ENCODE results near the gene GALNT7. TPM values are rescaled to one million over a fixed set of nuclear protein-coding genes. Genes with fewer than 3 reads are reported as not detected.

GALNT7 gene
- total and polyA plus RNA-seq, 2 of the 13 experiments (the other 11 are each of a cell fraction or from before 2014, with no cell fraction given): 0.08 to 0.13 TPM

DNA sequence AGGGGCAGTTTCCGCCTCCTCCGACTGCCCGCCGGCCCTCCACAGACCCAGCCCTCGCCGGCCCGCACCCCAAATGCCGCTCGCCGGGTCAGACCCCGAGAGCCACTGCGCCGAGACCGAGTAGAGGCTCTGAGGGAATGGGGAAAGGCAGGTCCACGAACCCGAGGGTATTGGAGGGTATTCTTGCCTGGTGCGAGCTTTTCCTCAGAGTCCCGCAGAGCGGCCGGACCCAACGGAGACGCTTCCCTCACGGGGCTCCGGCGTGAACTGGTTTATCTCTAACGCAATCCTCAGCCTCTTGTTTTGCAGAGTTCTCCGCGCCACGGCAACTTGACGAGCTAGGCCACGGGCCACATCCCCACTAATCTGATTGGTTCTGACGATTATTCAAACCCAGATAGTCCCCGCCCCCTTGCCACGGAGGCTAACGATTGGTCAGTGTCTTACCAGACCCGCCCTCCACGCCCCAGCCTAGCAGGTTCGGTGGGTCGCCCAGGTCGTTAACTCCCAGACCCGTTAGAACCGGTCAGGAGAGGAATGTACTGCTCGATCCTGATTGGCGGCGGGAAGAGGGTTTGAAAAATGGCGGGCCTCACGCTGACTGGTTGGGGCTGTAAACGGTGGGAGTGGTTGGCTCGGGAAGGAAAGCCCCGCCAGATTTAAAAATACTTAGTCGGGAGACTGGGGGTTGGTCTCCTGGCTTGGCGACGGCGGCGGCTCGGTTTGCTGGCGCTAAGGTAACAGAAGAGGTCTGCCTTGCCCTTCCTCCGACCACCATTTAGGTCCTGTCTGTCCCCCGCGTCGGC, 165.7 kb downstream of the GALNT7 start, which contains the start of gene HMGB2 (continued):
- 0 out of 2 replicates have a peak, but pooled peaks have one; percentile 74 for TF ChIP-seq ZNF737 (CRISPR knock-in tag; IDR thresholded peaks at IDR 0.05; ENCODE audit: borderline replicate concordance)
- TF ChIP-seq, protein P1, sequence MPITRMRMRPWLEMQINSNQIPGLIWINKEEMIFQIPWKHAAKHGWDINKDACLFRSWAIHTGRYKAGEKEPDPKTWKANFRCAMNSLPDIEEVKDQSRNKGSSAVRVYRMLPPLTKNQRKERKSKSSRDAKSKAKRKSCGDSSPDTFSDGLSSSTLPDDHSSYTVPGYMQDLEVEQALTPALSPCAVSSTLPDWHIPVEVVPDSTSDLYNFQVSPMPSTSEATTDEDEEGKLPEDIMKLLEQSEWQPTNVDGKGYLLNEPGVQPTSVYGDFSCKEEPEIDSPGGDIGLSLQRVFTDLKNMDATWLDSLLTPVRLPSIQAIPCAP (CRISPR knock-in tag; IDR thresholded peaks at IDR 0.05; ENCODE audit: low read depth): no peak
- TF ChIP-seq SIX1 (CRISPR knock-in tag; IDR thresholded peaks at IDR 0.05; ENCODE audit: borderline replicate concordance): no peak
- peak; percentile 99 for TF ChIP-seq SMYD3 (CRISPR knock-in tag; IDR thresholded peaks at IDR 0.05)
- peak; percentile 78; the same call in 1 of the 2 replicates for TF ChIP-seq ZNF746 (CRISPR knock-in tag; IDR thresholded peaks at IDR 0.05)
- no peak for TF ChIP-seq SRF (IDR thresholded peaks at IDR 0.05; ENCODE audit: low read depth, low read length)
- peak; percentile 66; the same call in 1 of the 2 replicates for TF ChIP-seq GATA4 (IDR thresholded peaks at IDR 0.05; ENCODE audit: borderline replicate concordance, low read depth)
- TF ChIP-seq, protein P2, sequence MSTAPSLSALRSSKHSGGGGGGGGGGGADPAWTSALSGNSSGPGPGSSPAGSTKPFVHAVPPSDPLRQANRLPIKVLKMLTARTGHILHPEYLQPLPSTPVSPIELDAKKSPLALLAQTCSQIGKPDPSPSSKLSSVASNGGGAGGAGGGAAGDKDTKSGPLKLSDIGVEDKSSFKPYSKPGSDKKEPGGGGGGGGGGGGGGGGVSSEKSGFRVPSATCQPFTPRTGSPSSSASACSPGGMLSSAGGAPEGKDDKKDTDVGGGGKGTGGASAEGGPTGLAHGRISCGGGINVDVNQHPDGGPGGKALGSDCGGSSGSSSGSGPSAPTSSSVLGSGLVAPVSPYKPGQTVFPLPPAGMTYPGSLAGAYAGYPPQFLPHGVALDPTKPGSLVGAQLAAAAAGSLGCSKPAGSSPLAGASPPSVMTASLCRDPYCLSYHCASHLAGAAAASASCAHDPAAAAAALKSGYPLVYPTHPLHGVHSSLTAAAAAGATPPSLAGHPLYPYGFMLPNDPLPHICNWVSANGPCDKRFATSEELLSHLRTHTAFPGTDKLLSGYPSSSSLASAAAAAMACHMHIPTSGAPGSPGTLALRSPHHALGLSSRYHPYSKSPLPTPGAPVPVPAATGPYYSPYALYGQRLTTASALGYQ (CRISPR knock-in tag; IDR thresholded peaks at IDR 0.05): no peak
- TF ChIP-seq, protein P3, sequence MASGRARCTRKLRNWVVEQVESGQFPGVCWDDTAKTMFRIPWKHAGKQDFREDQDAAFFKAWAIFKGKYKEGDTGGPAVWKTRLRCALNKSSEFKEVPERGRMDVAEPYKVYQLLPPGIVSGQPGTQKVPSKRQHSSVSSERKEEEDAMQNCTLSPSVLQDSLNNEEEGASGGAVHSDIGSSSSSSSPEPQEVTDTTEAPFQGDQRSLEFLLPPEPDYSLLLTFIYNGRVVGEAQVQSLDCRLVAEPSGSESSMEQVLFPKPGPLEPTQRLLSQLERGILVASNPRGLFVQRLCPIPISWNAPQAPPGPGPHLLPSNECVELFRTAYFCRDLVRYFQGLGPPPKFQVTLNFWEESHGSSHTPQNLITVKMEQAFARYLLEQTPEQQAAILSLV (CRISPR knock-in tag; IDR thresholded peaks at IDR 0.05; ENCODE audit: borderline replicate concordance): peak; percentile 74; the same call in 1 of the 2 replicates
- TF ChIP-seq FIP1L1 (IDR thresholded peaks at IDR 0.05; ENCODE audit: borderline replicate concordance, insufficient read depth, low read depth, low read length): no peak
- TF ChIP-seq ONECUT2 (CRISPR knock-in tag; IDR thresholded peaks at IDR 0.05): no peak
- peak; percentile 85 for TF ChIP-seq FOXC1 (CRISPR knock-in tag; IDR thresholded peaks at IDR 0.05; ENCODE audit: borderline replicate concordance)
- TF ChIP-seq ZNF550 (CRISPR knock-in tag; IDR thresholded peaks at IDR 0.05; ENCODE audit: borderline replicate concordance): peak; percentile 37; the same call in 1 of the 2 replicates
- TF ChIP-seq, protein P4, sequence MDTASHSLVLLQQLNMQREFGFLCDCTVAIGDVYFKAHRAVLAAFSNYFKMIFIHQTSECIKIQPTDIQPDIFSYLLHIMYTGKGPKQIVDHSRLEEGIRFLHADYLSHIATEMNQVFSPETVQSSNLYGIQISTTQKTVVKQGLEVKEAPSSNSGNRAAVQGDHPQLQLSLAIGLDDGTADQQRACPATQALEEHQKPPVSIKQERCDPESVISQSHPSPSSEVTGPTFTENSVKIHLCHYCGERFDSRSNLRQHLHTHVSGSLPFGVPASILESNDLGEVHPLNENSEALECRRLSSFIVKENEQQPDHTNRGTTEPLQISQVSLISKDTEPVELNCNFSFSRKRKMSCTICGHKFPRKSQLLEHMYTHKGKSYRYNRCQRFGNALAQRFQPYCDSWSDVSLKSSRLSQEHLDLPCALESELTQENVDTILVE (CRISPR knock-in tag; IDR thresholded peaks at IDR 0.05): no peak
- TF ChIP-seq NFIB (CRISPR knock-in tag; IDR thresholded peaks at IDR 0.05; ENCODE audit: borderline replicate concordance): no peak
- TF ChIP-seq THAP11 (CRISPR knock-in tag; IDR thresholded peaks at IDR 0.05): peak; percentile 77
- TF ChIP-seq GTF2F1 (IDR thresholded peaks at IDR 0.05; ENCODE audit: low read length): no peak
- peak; percentile 81 for TF ChIP-seq RBM39 (IDR thresholded peaks at IDR 0.05; ENCODE audit: low read depth, low read length, poor library complexity, severe bottlenecking)
- no peak for TF ChIP-seq HOXA5 (CRISPR knock-in tag; IDR thresholded peaks at IDR 0.05)
- TF ChIP-seq RFXANK (CRISPR knock-in tag; IDR thresholded peaks at IDR 0.05): peak; percentile 56
- no peak for TF ChIP-seq ZNF282 (IDR thresholded peaks at IDR 0.05; ENCODE audit: partially characterized antibody)
- TF ChIP-seq ZNF879 (CRISPR knock-in tag; IDR thresholded peaks at IDR 0.05): no peak
- TF ChIP-seq, protein P5, sequence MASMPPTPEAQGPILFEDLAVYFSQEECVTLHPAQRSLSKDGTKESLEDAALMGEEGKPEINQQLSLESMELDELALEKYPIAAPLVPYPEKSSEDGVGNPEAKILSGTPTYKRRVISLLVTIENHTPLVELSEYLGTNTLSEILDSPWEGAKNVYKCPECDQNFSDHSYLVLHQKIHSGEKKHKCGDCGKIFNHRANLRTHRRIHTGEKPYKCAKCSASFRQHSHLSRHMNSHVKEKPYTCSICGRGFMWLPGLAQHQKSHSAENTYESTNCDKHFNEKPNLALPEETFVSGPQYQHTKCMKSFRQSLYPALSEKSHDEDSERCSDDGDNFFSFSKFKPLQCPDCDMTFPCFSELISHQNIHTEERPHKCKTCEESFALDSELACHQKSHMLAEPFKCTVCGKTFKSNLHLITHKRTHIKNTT (CRISPR knock-in tag; IDR thresholded peaks at IDR 0.05): no peak
- peak; percentile 9 for TF ChIP-seq SKI (IDR thresholded peaks at IDR 0.05; ENCODE audit: partially characterized antibody)

Data from HepG2 (cell line).